ENCODE results near the gene CHD9. TPM values are rescaled to one million over a fixed set of nuclear protein-coding genes. Genes with fewer than 3 reads are reported as not detected.

Gene CHD9
- total RNA-seq, 2 experiments from 2014 or later = 9.4 to 9.7 TPM

DNA sequence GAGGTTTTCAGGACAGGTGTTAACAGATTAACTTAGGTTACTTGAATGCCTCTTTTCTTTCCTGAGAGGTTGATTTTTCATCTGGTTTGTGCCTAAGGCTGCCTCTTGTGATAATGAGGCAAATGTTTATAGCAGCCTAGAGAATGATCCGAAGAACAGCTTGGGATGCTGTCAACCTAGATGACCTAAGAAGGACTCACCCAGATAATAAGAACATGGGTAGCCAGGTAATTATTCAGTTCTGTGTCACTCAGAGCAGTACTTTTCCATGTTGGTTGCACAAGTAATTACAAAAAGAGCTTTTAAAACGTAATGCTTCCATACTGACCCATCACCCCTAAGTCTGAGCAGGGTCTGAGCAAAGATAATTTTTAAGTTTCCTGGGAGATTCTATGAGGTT lies 60.3 kb downstream of the CHD9 start:
- peaks cover 3% of the 10 kb centered on the region for H3K4me1 Mint-ChIP-seq (ENCODE audit: low read depth)
- intact Hi-C loops (cut with micrococcal nuclease) = no loop called here
- CTCF ChIA-PET = interaction anchor here (0.9 kb wide), 1 partner anchor 60 kb away, joined by 5 read pairs; the partner anchor contains the start of gene CHD9

DNA sequence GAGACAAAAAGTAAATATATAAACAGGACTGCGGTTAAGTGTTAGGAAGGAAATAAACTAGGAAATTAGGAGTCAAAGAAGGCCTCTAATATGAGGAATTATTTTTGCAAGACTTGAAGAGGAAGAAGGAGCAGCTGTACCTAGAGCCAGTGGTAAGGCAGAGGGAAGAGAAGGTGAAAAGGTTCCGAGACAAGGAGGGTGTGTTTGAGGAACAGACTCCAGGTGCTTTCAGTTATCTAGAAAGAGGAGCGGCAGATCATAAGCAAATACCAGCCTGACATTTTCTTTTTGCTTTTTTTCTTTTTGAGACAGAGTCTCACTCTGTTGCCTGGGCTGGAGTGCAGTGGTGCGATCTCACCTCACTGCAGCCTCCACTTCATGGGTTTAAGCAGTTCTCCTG lies 61.0 kb downstream of the CHD9 start:
- Mint-ChIP-seq H3K4me1 (ENCODE audit: low read depth) (peaks cover 2% of the 10 kb centered on the region), H3K9me3 (no peaks in the 10 kb centered on the region), H3K27ac (no peak overlapping the region), H3K27me3 (ENCODE audit: low read depth) (no peaks in the 10 kb centered on the region), H3K36me3 (ENCODE audit: low read depth) (no peaks in the 10 kb centered on the region), H3K4me3 (no peak overlapping the region)
- CTCF ChIA-PET = interaction anchor here (0.9 kb wide), 1 partner anchor 61 kb away, joined by 5 read pairs; the partner anchor contains the start of gene CHD9
- intact Hi-C loops (cut with micrococcal nuclease) = no loop called here
- no peak for DNase-seq

More for the DNA sequence above, 60.3 kb downstream of the CHD9 start:
- Mint-ChIP-seq H3K36me3 (ENCODE audit: low read depth) (no peaks in the 10 kb centered on the region), H3K4me3 (no peak overlapping the region), H3K27ac (no peak overlapping the region), H3K27me3 (ENCODE audit: low read depth) (no peaks in the 10 kb centered on the region), H3K9me3 (no peaks in the 10 kb centered on the region)
- no peak for DNase-seq

DNA sequence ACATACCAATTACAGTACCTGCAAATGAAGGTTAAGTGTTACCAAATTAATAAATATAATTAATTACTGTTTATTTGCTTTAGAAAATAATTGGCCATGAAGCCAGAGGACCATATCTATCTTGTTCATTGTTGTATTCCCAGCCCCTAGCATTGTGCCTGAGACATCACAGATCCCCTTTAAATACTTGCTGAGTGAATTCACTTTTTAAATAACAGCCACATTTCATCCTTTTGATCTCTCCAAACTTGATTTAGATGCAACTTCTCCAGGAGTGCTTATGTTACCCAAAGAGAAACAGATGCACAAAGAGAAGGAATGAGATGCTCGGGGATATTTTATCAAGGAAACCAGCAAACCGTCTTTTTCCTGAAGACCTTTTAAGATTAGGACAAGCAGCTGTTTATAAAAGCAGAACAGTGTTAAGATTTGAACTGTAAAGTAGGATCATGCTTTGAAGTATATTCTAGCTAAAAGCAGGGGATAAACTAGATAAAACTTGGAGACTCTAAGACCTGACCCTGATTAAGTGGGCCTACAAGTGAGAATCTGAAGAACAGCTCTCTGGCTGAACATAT lies 66.3 kb downstream of the CHD9 start:
- peaks cover 5% of the 10 kb centered on the region for H3K9me3 Mint-ChIP-seq
- H3K36me3 Mint-ChIP-seq (ENCODE audit: low read depth) = peaks cover 1% of the 10 kb centered on the region
- no peak overlapping the region for H3K27ac Mint-ChIP-seq
- intact Hi-C loops (cut with micrococcal nuclease) = no loop called here
- DNase-seq = no peak
- no peaks in the 10 kb centered on the region for H3K4me1 Mint-ChIP-seq (ENCODE audit: low read depth)
- no peak overlapping the region for H3K4me3 Mint-ChIP-seq
- no peaks in the 10 kb centered on the region for H3K27me3 Mint-ChIP-seq (ENCODE audit: low read depth)
- CTCF ChIA-PET = no interaction called here

DNA sequence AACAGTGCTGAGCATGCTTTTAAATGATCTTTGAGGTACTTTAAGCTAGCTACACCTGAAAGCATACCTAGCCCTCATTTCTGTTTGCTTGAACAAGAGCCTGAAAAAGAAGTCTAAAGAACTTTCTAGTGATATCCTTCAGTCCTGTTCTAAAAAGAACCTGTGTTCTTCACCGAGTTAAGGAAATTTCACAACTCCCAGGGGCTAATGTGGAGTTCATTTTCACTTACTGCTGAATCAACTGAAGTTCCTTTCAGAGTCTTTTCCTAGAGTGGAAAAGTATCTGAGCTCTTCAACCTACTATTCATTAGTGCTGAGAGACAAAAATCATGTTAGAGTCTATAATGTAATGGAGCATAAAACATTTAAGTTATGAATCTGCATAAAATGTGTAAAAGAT lies 66.9 kb downstream of the CHD9 start:
- no peaks in the 10 kb centered on the region for H3K4me1 Mint-ChIP-seq (ENCODE audit: low read depth)
- H3K27me3 Mint-ChIP-seq (ENCODE audit: low read depth) = no peaks in the 10 kb centered on the region
- no peak overlapping the region for H3K27ac Mint-ChIP-seq
- peaks cover 1% of the 10 kb centered on the region for H3K36me3 Mint-ChIP-seq (ENCODE audit: low read depth)
- no peak overlapping the region for H3K4me3 Mint-ChIP-seq
- peaks cover 5% of the 10 kb centered on the region for H3K9me3 Mint-ChIP-seq
- intact Hi-C loops (cut with micrococcal nuclease) = no loop called here
- DNase-seq = no peak
- CTCF ChIA-PET = no interaction called here

DNA sequence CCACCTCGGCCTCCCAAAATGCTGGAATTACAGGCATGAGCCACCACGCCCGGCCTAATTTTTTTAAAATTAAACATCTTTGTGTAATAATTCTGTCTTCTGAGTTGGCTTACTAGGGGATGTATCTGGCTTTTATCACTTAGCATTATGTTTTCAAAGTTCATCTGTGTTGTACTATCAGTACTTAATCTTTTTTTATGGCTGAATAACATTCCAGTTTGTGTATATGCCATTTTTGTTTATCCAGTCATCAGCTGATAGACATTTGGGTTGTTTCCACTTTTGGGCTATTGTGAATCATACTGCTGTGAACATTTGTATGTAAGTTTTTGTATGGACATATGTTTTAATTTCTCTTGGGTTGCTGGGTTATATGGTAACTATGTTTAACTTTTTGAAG lies 69.0 kb downstream of the CHD9 start:
- Mint-ChIP-seq H3K4me3 (no peak overlapping the region), H3K4me1 (ENCODE audit: low read depth) (no peaks in the 10 kb centered on the region), H3K9me3 (peaks cover 5% of the 10 kb centered on the region), H3K36me3 (ENCODE audit: low read depth) (peaks cover 1% of the 10 kb centered on the region), H3K27ac (no peak overlapping the region), H3K27me3 (ENCODE audit: low read depth) (no peaks in the 10 kb centered on the region)
- CTCF ChIA-PET = no interaction called here
- DNase-seq = no peak
- intact Hi-C loops (cut with micrococcal nuclease) = no loop called here

DNA sequence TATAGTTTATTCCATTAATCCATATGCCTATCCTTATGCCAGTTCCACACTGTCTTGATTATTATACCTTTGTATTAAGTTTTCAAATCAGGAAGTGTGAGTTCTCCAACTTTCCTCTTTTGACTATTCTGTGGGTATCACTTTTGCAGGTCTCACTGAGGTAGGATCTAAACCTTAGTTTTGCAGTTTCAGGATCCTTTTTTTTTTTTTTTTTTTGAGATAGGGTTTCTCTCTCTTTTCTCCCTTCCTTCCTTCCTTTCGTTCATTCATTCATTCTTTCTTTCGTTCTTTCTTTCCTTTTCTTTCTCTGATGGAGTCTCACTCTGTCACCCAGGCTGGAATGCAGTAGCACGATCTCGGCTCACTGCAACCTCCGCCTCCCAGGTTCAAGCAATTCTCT lies 71.6 kb downstream of the CHD9 start:
- Mint-ChIP-seq H3K27ac (no peak overlapping the region), H3K4me3 (no peak overlapping the region), H3K36me3 (ENCODE audit: low read depth) (peaks cover 1% of the 10 kb centered on the region), H3K4me1 (ENCODE audit: low read depth) (peaks cover 3% of the 10 kb centered on the region), H3K9me3 (peaks cover 5% of the 10 kb centered on the region), H3K27me3 (ENCODE audit: low read depth) (no peaks in the 10 kb centered on the region)
- CTCF ChIA-PET = no interaction called here
- no peak for DNase-seq
- intact Hi-C loops (cut with micrococcal nuclease) = no loop called here

DNA sequence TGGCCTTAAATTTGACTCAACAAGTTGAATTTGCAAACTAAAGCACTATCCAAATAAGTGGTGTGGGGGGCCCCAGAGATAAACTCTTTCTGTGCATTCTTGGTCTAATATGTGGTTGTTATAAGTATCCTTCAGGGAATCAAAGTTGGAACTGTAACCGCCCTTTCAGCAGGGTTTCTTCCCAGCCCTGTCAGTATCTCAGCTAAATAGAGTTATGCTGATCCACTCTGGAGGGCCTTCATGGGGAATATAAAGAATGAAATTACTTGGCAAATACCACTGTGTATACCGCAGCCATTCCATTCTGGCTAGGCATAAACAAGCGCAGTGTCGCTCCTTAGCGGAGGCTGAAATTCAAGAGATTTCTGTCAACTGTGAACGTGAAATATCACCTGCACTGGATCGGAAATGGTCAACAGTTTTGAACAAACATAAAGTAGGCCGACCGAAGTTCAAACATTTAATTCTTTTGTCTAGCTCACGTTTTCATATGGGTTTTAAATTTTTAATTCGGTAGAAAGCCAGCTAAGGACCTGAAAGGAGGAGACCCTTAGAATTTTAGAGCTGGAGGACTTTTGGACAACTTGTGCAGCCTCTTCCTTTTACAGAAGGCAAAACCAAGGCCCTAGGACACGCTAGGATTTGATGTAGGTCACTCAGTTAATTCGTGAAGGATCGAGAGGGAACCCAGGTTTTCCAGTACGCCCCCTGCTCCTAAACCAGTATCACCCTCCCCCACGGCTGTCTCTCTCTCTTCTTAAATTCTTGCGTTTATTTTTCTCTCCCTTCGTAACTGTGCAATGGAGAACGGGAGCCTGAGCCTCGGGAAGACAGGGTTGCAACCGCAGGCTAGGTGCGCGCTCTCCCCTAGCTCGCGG lies 74.7 kb downstream of the CHD9 start:
- H3K27ac Mint-ChIP-seq = no peak overlapping the region
- DNase-seq = no peak
- CTCF ChIA-PET = interaction anchor here (0.6 to 1.9 kb wide), 3 partner anchors 75 to 370 kb away, joined by 3 to 13 read pairs (median 9); partner anchors contain the start of gene CHD9
- intact Hi-C loops (cut with micrococcal nuclease) = loop anchor here (1.0 to 2.0 kb wide), 10 partner anchors 30 to 575 kb away; partner anchors contain the start of genes AKTIP, FTO and RBL2
- H3K36me3 Mint-ChIP-seq (ENCODE audit: low read depth) = no peaks in the 10 kb centered on the region
- peaks cover 3% of the 10 kb centered on the region for H3K9me3 Mint-ChIP-seq
- peak overlapping the region; percentile 65 for H3K4me3 Mint-ChIP-seq
- no peaks in the 10 kb centered on the region for H3K27me3 Mint-ChIP-seq (ENCODE audit: low read depth)
- H3K4me1 Mint-ChIP-seq (ENCODE audit: low read depth) = peaks cover 3% of the 10 kb centered on the region

DNA sequence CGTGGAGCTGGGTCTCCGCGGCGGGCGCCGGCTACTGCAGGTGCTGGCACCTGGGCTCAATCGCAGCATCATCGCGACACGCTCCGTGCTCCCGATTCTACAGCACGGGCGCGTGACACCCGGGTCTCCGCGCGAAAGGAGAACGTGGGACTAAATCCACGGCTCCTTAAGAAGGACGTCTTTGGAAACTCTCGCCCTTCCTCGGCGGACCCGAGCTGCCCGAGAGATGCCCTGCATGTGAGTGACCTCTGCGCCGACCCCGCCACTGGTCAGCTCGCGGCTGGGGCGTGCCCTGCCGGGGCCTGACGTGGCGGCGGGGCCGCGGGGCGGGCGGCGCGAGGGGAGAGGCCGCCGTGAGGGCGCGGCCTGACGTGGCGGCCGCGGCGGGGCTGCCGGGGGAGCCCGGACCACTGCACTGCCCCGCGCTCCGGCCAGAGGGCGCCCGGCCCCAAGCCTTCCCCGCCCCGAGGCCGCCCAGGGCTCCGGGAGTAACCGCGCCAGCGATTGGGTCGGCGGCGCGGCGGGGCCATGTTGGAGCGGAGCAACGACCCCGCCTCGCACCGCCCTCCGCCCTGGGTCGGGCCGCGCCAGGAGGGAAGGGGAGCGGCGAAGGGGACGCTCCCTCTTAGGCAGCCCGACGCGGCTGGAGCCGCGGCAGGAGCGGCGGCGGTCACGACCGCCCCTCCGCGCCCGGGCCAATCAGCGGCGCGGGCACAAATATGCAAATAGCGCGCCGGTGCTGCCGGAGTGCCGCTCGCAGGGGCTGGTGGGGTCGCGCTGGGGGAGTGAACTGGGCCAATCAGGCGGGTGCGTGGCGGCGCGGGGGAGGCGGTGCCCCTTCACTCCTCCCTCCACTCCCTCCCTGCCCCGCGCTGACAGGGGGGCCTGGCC lies 75.6 kb downstream of the CHD9 start:
- intact Hi-C loops (cut with micrococcal nuclease) = loop anchor here (1.0 to 2.0 kb wide), 12 partner anchors 30 to 574 kb away; partner anchors contain the start of genes AKTIP, FTO and RBL2
- H3K27me3 Mint-ChIP-seq (ENCODE audit: low read depth) = no peaks in the 10 kb centered on the region
- peaks cover 6% of the 10 kb centered on the region for H3K4me1 Mint-ChIP-seq (ENCODE audit: low read depth)
- CTCF ChIA-PET = interaction anchor here (0.6 to 1.9 kb wide), 3 partner anchors 76 to 369 kb away, joined by 3 to 13 read pairs (median 9); partner anchors contain the start of gene CHD9
- no peaks in the 10 kb centered on the region for H3K9me3 Mint-ChIP-seq
- H3K4me3 Mint-ChIP-seq = peak overlapping the region; percentile 70
- H3K27ac Mint-ChIP-seq = no peak overlapping the region
- no peaks in the 10 kb centered on the region for H3K36me3 Mint-ChIP-seq (ENCODE audit: low read depth)
- DNase-seq = peak; percentile 85

DNA sequence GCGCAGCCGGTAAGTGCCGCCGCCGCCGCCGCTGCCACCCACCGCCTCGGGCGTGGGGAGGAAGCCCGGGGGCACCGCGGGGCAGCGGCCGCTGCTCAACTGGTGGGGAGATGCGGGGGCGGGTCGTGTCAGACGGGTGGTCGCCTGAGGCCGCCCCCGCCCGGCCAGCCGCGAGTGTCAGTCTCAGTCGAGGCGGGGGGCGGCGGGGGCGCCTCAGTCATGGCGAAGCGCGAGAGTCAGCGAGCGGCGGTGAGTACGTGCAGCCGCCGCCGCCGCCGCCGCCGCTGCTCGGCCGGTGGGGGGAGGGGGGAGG lies 76.2 kb downstream of the CHD9 start:
- H3K27me3 Mint-ChIP-seq (ENCODE audit: low read depth) = no peaks in the 10 kb centered on the region
- H3K4me3 Mint-ChIP-seq = peak overlapping the region; percentile 13
- no peaks in the 10 kb centered on the region for H3K36me3 Mint-ChIP-seq (ENCODE audit: low read depth)
- peak; percentile 13 for DNase-seq
- no peak overlapping the region for H3K27ac Mint-ChIP-seq
- H3K4me1 Mint-ChIP-seq (ENCODE audit: low read depth) = peaks cover 7% of the 10 kb centered on the region
- CTCF ChIA-PET = no interaction called here
- intact Hi-C loops (cut with micrococcal nuclease) = loop anchor here (1.0 to 2.0 kb wide), 4 partner anchors 242 to 404 kb away; partner anchors contain the start of gene RBL2
- no peaks in the 10 kb centered on the region for H3K9me3 Mint-ChIP-seq

DNA sequence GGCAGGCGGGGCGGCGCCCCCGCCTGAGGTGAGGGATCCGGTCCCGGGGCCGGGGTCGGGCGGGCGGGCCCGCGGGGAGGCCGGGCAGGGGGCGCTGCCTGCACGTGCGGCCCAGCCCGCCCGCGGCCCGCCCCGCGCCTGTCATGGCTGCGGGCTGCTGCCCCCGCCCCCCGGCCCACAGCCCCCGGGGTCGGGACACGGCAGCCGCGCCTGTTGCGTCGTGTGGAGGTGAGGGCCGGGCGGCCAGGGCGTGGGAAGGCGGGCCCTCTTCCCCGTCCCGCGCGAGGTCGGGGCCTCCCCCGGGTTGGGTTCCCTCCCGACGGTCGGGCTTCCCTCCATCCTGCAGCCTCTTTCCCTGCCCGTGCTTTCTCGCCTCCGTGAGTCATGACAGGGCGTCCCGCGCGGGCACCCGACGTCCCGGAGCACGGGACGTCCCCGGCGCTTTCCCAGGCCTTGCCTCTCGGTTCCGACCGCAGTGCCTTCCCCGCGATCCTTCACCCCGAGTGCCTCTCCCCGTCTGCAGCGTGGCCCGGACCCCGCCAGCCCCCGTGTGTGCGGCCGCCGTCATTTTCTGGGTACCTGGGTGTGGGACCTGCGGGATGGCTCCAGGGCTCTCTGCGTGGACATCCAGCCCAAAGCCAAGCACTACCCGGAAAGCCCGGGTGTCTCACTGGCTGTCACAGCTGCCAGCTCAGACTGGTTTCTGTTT lies 76.7 kb downstream of the CHD9 start:
- Mint-ChIP-seq H3K9me3 (no peaks in the 10 kb centered on the region), H3K36me3 (ENCODE audit: low read depth) (no peaks in the 10 kb centered on the region), H3K4me3 (peak overlapping the region; percentile 78), H3K27me3 (ENCODE audit: low read depth) (no peaks in the 10 kb centered on the region), H3K4me1 (ENCODE audit: low read depth) (peaks cover 7% of the 10 kb centered on the region), H3K27ac (peak overlapping the region; percentile 65)
- DNase-seq = peak; percentile 85
- intact Hi-C loops (cut with micrococcal nuclease) = loop anchor here (1.0 to 2.0 kb wide), 4 partner anchors 242 to 404 kb away; partner anchors contain the start of gene RBL2
- CTCF ChIA-PET = interaction anchor here (1.9 kb wide), 1 partner anchor 77 kb away, joined by 5 read pairs; the partner anchor contains the start of gene CHD9

DNA sequence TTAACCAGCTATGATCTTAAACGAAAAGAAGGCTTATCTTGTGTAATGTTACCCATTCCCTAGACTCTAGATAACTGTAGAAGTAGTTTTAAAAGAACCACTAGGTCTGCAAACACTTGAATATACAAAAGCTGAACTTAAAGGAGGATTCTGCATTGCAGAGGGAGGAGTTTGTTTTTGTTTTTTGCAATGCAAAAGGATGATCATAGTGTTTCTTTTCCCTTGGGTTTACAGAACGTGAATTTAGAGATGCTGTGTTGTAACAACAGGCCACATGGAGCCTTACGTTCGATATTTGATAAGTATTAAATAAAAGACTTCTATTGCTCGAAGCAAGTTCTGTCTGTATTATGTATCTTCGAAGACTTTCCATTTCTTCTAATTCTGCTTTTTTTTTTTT lies 77.6 kb downstream of the CHD9 start:
- Mint-ChIP-seq H3K36me3 (ENCODE audit: low read depth) (no peaks in the 10 kb centered on the region), H3K27ac (no peak overlapping the region), H3K4me3 (no peak overlapping the region), H3K9me3 (no peaks in the 10 kb centered on the region), H3K4me1 (ENCODE audit: low read depth) (peaks cover 7% of the 10 kb centered on the region), H3K27me3 (ENCODE audit: low read depth) (no peaks in the 10 kb centered on the region)
- DNase-seq = no peak
- CTCF ChIA-PET = interaction anchor here (1.9 kb wide), 1 partner anchor 78 kb away, joined by 5 read pairs; the partner anchor contains the start of gene CHD9
- intact Hi-C loops (cut with micrococcal nuclease) = no loop called here

All from activated naive CD4-positive, alpha-beta T cell treated with anti-CD3 and anti-CD28 coated beads for 36 hours (primary cell).